K562 (cell line): ENCODE data around the gene PDHX.

Experiments used
- EP300 ChIP-seq: IDR thresholded peaks from 2 replicates; pipeline ENCODE4 v1.6.1; 2012; ENCODE audit warnings: low read length, improper control_type of control experiment
- FOXJ3 ChIP-seq: sonication (generic); formaldehyde crosslinking; IDR thresholded peaks from 2 replicates; pipeline ENCODE4 v1.4.0; 2020; ENCODE audit warnings: mild to moderate bottlenecking, missing genetic modification reagents
- HDAC6 ChIP-seq: IDR thresholded peaks from 2 replicates; pipeline ENCODE4 v1.6.1; 2012; ENCODE audit warnings: low read depth, mild to moderate bottlenecking, control low read depth, inconsistent platforms, low read length, moderate library complexity
- HMG20B ChIP-seq: fragments of 250-450 bp; sonication (Bioruptor Pico); IDR thresholded peaks from 2 replicates; pipeline ENCODE4 v1.5.0; 2021; ENCODE audit warnings: mild to moderate bottlenecking
- JUN ChIP-seq, 2 experiments: sonication (generic) in 1 of 2; formaldehyde crosslinking in 1 of 2; IDR thresholded peaks; 2 replicates each; pipeline versions ENCODE4 v1.6.1 to v1.8.0; 2012 to 2022; ENCODE audit warnings: borderline replicate concordance in 2 of 2, mild to moderate bottlenecking in 2 of 2, improper control_type of control experiment in 1 of 2, low read depth in 1 of 2, low read length in 1 of 2, missing genetic modification reagents in 1 of 2
- POLR2A ChIP-seq: fragments of 450-650 bp; conservative IDR thresholded peaks from 2 replicates; pipeline ENCODE4 v1.6.1; 2016
- POLR2AphosphoS2 ChIP-seq: IDR thresholded peaks from 2 replicates; pipeline ENCODE4 v1.6.1; 2012; ENCODE audit warnings: low read length, improper control_type of control experiment
- POLR2AphosphoS5 ChIP-seq: IDR thresholded peaks from 2 replicates; pipeline ENCODE4 v1.6.1; 2011; ENCODE audit warnings: mild to moderate bottlenecking, low read depth, low read length, moderate library complexity; ENCODE audit not compliant: control insufficient read depth, insufficient read depth
- SAP30 ChIP-seq: fragments of 200-600 bp; sonication (generic); IDR thresholded peaks from 2 replicates; pipeline ENCODE4 v1.6.1; 2012; ENCODE audit warnings: borderline replicate concordance, low read depth, mild to moderate bottlenecking, moderate library complexity, low read length, control low read depth, inconsistent platforms; ENCODE audit not compliant: insufficient read depth, poor library complexity, severe bottlenecking
- SRF ChIP-seq, 2 experiments: fragments of 250-450, 450-650 bp in 1 of 2; sonication (Bioruptor Pico) in 1 of 2; sonication (generic) in 1 of 2; formaldehyde crosslinking; IDR thresholded peaks; 2 replicates each; pipeline versions ENCODE4 v1.5.0 to v1.5.1; 2020 to 2022; ENCODE audit warnings: mild to moderate bottlenecking in 1 of 2, missing genetic modification reagents in 1 of 2
- YY1 ChIP-seq, 3 experiments: IDR thresholded peaks; 2 replicates each; pipeline ENCODE4 v1.6.1; 2011; ENCODE audit warnings: low read length in 2 of 3, mild to moderate bottlenecking in 2 of 3, moderate library complexity in 2 of 3, borderline replicate concordance in 1 of 3, control low read depth in 1 of 3, low read depth in 1 of 3; ENCODE audit not compliant: insufficient read depth in 3 of 3, insufficient replicate concordance in 2 of 3, control insufficient read depth in 1 of 3, insufficient read length in 1 of 3; ENCODE audit errors: extremely low read depth in 1 of 3
- ZNF511 ChIP-seq: sonication (generic); formaldehyde crosslinking; IDR thresholded peaks from 2 replicates; pipeline ENCODE4 v1.8.0; 2022; ENCODE audit warnings: mild to moderate bottlenecking, missing genetic modification reagents
- TF ChIP-seq, protein P1 (sequence below), 3 experiments: IDR thresholded peaks in 2 of 3; conservative IDR thresholded peaks in 1 of 3; 2 replicates each; pipeline ENCODE4 v1.5.1; 2011 to 2012; ENCODE audit warnings: low read length in 3 of 3, mild to moderate bottlenecking in 3 of 3, control low read depth in 2 of 3, improper control_type of control experiment in 1 of 3, inconsistent platforms in 1 of 3, low read depth in 1 of 3, mixed read lengths in 1 of 3, moderate library complexity in 1 of 3; ENCODE audit not compliant: insufficient read depth in 2 of 3
- TF ChIP-seq, protein P2 (sequence below): sonication (generic); formaldehyde crosslinking; IDR thresholded peaks from 2 replicates; pipeline ENCODE4 v1.8.1; 2023; ENCODE audit warnings: mild to moderate bottlenecking, missing genetic modification reagents

DNA sequence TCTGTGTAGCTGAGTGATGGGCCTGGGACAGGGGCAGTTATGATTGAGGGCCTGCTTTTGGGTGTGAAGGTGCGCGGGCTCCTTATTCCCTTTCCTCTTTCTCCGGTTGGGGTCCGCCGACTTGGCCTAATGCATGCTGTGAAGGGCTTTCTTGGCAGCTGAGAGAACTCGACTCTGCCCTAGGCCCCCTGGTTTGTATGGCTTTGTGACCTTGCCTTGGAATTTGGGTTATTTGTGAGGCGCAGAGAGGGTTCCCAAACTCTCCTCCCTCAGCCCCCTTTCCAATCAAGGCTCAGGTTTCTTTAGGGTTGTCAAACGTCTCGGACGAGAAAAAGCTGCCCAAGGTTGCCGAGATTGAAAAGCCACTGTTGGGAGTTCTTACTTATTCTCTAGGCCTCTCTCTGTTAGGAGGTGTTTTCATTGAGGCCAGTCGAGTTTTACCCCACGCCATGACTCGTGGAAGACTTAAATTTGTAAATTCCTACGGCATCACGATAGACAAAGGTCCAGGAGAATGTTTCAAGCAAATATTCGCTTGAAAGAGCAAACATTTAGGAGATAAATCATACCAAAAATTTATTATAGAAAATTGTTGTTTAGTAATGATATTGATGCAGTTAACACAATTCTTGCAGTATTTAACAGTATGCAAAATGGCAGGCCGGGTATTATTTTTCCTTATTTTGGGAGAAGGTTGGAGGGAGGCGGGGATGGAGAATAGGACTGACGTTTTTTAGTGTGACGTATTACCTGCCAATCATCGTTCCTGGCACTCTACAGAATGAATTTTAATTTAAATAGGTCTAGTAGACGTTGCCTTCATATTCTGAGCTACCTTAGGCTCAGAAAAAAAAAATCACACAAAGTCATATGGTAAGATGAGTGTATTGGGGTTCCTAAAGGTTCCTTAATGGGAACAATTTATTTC lies 689 bp downstream of the PDHX start:
- TF ChIP-seq, protein P1, sequence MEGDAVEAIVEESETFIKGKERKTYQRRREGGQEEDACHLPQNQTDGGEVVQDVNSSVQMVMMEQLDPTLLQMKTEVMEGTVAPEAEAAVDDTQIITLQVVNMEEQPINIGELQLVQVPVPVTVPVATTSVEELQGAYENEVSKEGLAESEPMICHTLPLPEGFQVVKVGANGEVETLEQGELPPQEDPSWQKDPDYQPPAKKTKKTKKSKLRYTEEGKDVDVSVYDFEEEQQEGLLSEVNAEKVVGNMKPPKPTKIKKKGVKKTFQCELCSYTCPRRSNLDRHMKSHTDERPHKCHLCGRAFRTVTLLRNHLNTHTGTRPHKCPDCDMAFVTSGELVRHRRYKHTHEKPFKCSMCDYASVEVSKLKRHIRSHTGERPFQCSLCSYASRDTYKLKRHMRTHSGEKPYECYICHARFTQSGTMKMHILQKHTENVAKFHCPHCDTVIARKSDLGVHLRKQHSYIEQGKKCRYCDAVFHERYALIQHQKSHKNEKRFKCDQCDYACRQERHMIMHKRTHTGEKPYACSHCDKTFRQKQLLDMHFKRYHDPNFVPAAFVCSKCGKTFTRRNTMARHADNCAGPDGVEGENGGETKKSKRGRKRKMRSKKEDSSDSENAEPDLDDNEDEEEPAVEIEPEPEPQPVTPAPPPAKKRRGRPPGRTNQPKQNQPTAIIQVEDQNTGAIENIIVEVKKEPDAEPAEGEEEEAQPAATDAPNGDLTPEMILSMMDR (IDR thresholded peaks at IDR 0.05 in 2 of 3, conservative IDR thresholded peaks at IDR 0.05 in 1 of 3; ENCODE audit: insufficient read depth in 2 of 3, low read depth in 1 of 3, low read length in 3 of 3), result no peak
- no peak for TF ChIP-seq POLR2AphosphoS2
- TF ChIP-seq POLR2A, result no peak
- TF ChIP-seq HDAC6, result no peak
- no peak for TF ChIP-seq YY1 (IDR thresholded peaks at IDR 0.05; ENCODE audit: borderline replicate concordance in 1 of 3, control insufficient read depth in 1 of 3, extremely low read depth in 1 of 3, insufficient read depth in 3 of 3, insufficient read length in 1 of 3, insufficient replicate concordance in 2 of 3, low read depth in 1 of 3, low read length in 2 of 3)
- TF ChIP-seq ZNF511 (CRISPR knock-in tag), result no peak
- TF ChIP-seq POLR2AphosphoS5, result no peak
- no peak for TF ChIP-seq FOXJ3 (CRISPR knock-in tag)
- TF ChIP-seq SAP30, result no peak
- TF ChIP-seq SRF (CRISPR knock-in tag; IDR thresholded peaks at IDR 0.05), result no peak
- TF ChIP-seq, protein P2, sequence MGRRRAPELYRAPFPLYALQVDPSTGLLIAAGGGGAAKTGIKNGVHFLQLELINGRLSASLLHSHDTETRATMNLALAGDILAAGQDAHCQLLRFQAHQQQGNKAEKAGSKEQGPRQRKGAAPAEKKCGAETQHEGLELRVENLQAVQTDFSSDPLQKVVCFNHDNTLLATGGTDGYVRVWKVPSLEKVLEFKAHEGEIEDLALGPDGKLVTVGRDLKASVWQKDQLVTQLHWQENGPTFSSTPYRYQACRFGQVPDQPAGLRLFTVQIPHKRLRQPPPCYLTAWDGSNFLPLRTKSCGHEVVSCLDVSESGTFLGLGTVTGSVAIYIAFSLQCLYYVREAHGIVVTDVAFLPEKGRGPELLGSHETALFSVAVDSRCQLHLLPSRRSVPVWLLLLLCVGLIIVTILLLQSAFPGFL (CRISPR knock-in tag), result no peak
- TF ChIP-seq EP300, result no peak
- TF ChIP-seq JUN (IDR thresholded peaks at IDR 0.05; ENCODE audit: borderline replicate concordance, low read depth, low read length), result no peak
- no peak for TF ChIP-seq JUN (CRISPR knock-in tag; IDR thresholded peaks at IDR 0.05; ENCODE audit: borderline replicate concordance)
- no peak for TF ChIP-seq HMG20B (CRISPR knock-in tag)
